Left lobe of liver (tissue), 2 donors: Measurements from ENCODE around the gene CBFA2T2. TPM values are rescaled to one million over a fixed set of nuclear protein-coding genes. Genes with fewer than 3 reads are reported as not detected.
"Not testable (repeated sequence)": the region's sequence is repeated elsewhere in the genome, so short reads cannot be mapped to it uniquely, and the experiment has no call there.

Source experiments
- ATAC-seq: fragments of 200-7000 bp; cut with Tn5 transposase; one replicate; pipeline ENCODE4 v1.9.1; 2020; ENCODE audit warnings: mild to moderate bottlenecking, moderate library complexity
- DNase-seq: peaks from one replicate; pipeline ENCODE4 v3.0.0-alpha.2; 2020; ENCODE audit warnings: low spot score
- total RNA-seq: library from RNA; stranded (reverse); gene quantifications from one replicate; pipeline ENCODE4 v1.2.1, GENCODE V29; 2021
- donor health status: DM: no; HTN: no; CAD: no; lungs with moderate emphysema.
- donor health status: DM: no; HTN: yes; CAD: no.

Gene CBFA2T2
- 5.7 TPM for total RNA-seq

GRCh38 chr20:33490023-33490933 lies at the start of gene CBFA2T2:
CBFA2T2 (plus strand) TSS chr20:33490096; CDS start chr20:33490268, 172 bp downstream.
- DNase-seq = no peak
- ATAC-seq = peak; percentile 65

DNA sequence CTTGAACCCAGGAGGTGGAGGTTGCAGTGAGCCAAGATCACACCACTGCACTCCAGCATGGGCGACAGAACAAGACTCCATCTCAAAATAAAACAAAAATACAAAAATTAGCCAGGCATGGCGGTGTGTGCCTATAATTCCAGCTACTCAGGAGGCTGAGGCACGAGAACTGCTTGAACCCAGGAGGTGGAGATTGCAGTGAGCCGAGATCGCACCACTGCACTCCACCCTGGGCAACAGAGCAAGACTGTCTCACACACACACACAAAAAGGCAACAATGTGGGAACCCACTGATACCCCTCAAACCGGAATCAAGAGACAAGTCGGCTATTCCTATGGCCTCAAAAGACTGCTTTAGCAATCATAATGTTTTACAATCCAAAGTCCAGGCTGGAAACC lies 49.3 kb upstream of the CBFA2T2 start:
- not testable (repeated sequence) for DNase-seq, ATAC-seq

DNA sequence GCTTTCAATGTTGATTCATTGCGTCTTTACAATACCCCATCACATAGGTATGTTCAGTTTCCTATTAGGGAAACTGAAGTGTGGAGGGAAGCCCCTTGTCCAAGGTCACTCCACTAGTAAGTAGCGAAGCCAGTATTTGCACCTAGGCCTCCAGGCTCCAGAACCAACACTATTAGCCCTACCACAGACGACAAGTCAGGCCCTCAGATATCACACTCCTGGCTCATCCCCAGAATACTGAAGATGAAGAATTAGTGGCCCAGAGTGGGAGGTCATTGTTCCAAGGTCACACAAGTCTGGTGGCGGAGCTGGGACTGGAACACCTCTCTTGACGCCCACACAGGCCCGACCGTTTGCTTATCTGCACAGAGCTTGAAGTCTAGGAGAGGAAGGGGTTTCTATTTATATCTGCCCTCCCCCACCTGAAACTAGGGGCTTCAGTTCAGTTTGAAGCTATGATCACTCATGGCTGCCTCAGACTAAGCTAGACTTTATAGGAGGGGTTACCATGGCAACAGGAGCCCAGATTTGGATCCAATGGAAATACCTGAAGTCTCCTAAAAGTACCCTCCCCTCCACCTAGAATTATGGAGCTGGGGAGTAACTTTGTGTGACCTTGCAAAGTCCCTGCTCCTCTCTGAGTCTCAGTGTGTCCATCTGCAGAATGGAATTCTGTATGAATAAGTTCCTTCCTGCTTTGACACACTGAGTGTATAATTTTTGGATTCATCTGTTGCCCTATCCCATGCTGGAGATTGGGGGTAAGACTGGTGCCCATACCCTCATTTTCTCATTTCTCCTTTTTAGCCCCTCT lies 48.5 kb upstream of the CBFA2T2 start:
- ATAC-seq (no peak), DNase-seq (no peak)

- DNase-seq = no peak
These were observed 47.5 kb upstream of the CBFA2T2 start for GRCh38 chr20:33442136-33443005.

DNA sequence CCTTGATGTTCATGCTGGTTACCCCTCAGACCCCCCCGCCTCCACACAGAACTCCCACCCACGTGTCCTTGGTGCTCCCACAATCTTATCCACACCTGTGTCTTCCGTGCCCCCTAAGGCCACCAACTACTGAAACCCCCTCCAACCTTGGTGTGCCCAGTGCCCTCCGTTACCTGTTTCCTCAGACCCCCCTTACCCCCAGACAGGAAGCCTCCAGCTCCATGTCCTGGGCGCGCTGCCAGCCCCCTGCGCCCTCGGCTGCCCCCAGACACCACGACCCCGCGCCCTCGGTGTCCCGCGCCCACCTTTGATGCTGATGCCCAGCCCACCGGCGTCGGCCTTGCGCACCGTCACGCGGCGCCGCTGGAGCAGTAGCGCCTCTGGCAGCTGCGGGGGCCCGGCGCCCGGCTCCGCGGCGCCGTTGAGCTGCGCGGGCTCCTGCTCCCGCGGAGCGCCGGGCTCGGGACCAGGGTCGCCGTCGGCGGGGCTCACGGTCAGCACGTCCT lies 46.8 kb upstream of the CBFA2T2 start:
- DNase-seq = peak; percentile 59

More at GRCh38 chr20:33442136-33443005, 47.5 kb upstream of the CBFA2T2 start:
- ATAC-seq = no peak

GRCh38 chr20:33443512-33444239 lies 46.2 kb upstream of the CBFA2T2 start, which contains the start of gene SNTA1:
SNTA1 (minus strand) TSS chr20:33443763; CDS start chr20:33443620, 143 bp downstream.
- peak; percentile 98 for DNase-seq

More for the DNA sequence above, 46.8 kb upstream of the CBFA2T2 start:
- ATAC-seq = no peak

DNA sequence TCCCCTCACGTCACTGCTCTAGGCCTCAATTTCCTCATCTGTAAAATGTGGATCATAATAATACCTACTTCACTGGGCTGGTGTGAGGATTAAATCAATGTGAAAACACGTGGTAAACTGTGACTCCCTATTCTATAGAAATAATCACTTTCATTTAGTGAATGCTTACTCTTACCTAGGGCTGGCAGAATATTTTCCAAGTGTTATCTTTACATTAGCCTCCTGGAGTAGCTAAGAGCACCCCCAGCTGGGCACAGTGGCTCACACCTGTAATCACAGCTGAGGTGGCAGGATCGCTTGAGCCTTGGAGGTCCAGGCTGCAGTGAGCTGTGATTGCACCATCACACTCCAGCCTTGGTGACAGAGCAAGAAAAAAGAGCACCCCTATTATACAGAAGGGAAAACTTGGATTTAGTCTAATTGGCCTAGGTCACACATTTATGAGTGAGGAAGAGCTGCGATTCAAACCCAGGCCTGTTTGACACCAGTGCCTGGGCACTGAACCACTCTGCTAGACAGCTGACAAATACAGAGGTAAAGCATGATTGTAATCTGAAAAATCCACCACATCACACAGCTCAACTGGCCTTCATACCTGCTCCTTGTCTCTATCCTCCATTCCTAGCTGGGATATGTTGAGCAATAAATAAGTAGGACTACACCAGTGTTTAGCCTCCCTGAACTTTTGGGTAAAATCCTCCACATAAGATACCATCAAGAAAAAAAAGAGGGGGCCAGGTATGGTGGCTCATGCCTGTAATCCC lies 44.9 kb upstream of the CBFA2T2 start:
- DNase-seq (no peak), ATAC-seq (no peak)

More at GRCh38 chr20:33443512-33444239, 46.2 kb upstream of the CBFA2T2 start, which contains the start of gene SNTA1:
- ATAC-seq = peak; percentile 91

DNA sequence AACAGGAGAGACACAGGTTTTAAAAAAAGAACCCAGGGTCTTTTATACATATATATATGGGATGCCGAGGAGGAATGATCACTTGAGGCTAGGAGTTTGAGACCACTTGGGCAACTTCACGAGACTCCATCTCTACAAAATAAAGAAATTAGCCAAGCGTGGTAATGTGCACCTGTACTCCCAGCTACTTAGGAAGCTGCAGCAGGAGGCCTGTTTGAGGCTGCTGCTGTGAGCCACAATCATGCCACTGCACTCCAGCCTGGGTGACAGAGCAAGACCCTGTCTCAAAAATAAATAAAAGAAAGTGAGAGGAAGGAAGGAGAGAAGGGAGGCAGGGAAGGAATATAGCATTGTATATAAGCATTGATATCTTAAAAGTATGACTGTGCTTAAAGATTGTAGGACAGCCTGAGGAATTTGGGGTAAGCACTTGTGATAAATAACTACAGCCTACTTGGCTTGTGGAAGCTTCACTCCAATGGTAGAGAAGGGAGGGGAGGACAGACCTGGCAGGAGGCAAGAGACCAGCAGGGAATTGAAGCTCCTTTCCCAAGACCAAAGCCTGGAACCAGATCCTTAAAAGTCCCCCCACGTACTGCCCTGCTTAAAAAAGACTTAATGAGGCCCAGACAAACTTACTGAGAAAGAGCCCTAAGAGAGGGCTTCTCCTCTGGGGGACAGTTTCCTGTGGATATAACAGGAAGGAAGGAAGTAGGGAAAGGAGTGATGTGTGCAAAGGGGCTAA lies 43.8 kb upstream of the CBFA2T2 start:
- no peak for DNase-seq

DNA sequence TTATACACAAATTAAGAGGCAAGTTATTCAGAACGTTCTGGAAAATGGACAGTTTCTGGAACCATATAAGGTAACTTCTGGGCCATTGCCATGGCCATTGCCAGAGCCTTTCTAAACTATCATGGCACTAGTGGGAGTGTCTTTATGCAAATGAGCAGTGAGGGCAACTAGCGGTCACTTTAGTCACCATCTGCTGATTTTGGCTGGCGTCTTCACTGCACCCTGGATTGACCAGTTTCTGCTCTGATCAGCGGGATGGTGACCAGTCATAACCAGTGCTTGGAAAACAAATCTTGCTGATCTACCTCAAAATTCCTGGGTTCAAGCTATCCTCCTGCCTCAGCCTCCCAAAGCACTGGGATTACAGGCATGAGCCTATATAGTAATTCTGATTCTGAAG lies 39.0 kb upstream of the CBFA2T2 start:
- no peak for DNase-seq
- ATAC-seq = peak; percentile 87

More for the DNA sequence above, 43.8 kb upstream of the CBFA2T2 start:
- ATAC-seq = no peak

DNA sequence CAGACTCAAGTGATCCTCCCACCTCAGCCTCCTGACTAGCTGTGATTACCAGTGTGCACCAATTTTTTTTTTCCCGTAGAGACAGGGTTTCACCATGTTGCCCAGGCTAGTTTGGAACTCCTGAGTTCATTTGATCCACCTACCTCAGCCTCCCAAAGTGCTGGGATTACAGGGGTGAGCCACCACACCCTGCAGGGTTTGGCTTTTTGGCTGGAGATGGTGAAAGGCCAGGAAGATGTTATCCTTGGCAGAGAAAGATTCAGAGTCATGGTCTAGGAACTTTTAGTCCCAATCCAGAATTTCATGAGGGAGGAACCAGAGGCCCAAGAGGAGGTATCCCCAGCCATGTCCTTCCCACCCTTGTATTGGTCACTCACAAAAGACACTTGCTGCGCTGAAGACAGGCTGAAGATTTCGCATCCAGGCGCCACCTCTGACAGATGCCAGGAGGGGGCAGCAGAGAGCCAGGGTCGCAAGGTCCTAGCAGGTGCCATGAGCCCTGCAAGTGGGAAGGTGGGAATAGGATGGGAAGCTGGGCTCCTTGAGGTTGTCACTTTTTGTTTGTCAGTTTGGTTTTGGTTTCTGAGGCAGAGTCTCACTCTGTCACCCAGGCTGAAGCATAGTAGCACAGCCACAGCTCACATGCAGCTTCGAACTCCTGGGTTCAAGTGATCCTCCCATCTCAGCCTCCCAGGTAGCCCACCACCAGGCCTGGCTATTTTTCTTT lies 32.8 kb upstream of the CBFA2T2 start:
- ATAC-seq (peak; percentile 100), DNase-seq (peak; percentile 87)

DNA sequence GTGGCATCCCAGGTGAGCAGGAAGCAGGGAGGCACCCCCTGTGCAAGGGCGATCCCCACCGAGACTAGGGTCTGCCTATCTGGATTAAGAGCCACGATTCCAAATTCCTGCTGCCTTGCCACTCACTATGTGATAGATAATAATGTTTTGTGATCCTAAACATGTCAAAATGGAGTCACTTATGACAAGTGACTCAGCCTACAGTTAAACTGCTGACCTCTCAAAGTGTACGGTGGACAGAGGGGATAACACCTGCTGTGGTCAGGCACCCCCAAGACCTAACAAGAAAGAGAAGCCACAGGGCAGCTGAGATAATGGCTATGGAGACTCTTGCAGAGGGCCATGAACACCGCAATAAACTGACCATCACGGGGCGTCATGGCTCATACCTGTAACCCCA lies 30.3 kb upstream of the CBFA2T2 start:
- DNase-seq = no peak
- ATAC-seq = no peak

GRCh38 chr20:33460711-33461110 lies 29.2 kb upstream of the CBFA2T2 start:
- ATAC-seq = no peak
- no peak for DNase-seq

DNA sequence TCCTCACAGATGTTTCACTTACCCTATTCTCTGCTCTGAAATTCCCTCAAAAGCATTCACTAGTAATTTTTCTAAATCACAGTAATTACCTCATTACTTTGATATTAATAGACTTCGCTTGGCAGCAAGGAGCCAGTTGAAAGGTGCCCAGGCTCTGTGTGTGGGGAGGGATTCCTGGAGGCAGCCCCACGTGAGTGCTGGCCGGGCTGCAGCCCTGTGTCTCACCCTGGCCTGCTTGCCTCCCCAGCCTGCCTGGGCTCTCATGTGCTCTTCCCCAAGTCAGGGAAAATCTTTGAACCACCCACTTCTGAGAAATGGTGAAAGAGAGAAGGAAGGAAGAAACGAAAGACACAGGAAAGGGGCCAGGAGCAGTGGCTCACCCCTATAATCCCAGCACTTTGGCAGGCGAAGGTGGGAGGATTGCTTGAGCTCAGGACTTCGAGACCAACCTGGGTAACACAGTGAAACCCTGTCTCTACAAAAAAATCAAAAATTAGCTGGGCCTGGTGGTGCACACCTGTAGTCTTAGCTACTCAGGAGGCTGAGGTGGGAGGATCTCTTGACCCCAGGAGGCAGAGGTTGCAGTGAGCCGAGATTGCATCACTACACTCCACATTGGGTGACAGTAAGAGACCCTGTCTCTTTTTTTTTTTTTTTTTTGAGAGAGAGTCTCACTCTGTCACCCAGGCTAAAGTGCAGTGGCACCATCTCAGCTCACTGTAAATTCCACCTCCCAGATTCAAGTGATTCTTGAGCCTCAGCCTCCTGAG lies 26.4 kb upstream of the CBFA2T2 start:
- DNase-seq (no peak), ATAC-seq (no peak)

GRCh38 chr20:33464759-33465158 lies 25.1 kb upstream of the CBFA2T2 start:
- DNase-seq, ATAC-seq: not testable (repeated sequence)

DNA sequence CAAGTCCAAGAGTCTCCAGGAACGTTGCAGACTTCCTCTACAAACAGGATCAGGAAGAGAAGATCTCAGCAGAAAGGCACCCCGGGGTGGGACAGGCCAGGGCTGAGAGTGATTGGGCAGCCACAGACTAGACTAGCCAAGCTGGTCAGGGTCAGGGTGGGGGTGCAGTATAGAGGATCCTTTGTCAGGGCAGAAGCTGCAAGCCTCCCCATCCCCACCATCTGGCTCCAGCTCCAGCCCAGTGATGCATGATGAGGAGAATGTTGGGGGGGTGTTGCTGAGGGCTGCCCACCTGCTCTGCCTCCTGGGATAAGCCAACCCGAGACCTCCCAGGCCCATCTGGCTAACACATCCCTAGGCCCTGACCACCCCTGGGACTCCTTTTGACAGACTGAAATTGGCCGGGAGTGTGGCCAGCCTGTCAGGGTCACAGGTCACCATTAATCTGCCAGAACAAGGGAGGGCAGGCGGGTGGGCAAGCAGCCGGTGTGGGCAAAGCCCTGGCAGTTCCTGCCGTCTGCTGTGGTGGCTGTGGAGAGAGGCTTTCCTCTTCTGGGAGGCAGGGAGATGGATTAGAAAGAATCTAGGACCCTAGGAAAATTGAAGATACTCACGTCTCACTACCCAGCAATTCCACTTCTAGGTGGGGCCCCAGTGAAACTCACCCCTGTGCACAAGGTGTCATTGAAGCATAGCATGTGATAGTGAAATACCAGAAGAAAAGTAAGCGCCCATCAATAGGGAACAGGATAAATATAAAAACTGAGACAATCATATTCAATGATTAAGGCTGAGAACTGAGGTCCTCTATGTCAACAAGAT lies 24.2 kb upstream of the CBFA2T2 start:
- DNase-seq = no peak
- ATAC-seq = no peak

- DNase-seq (no peak), ATAC-seq (no peak)
These were observed 23.6 kb upstream of the CBFA2T2 start for GRCh38 chr20:33466303-33466646.
